HG03558 (cell line): ENCODE measurements around the gene SPDYE2B.
A peak's percentile ranks its signal among the peaks of the same experiment; 100 is the strongest.
"Not testable (repeated sequence)": the region's sequence is repeated elsewhere in the genome, so short reads cannot be mapped to it uniquely, and the experiment has no call there.

ENCODE experiments used
- ATAC-seq: cut with Tn5 transposase; IDR thresholded peaks from one replicate; pipeline ENCODE4 v1.9.1; 2021; ENCODE audit warnings: moderate number of reproducible peaks; ENCODE audit not compliant: unreplicated experiment; ENCODE audit errors: extremely low read depth

The SPDYE2B gene

DNA sequence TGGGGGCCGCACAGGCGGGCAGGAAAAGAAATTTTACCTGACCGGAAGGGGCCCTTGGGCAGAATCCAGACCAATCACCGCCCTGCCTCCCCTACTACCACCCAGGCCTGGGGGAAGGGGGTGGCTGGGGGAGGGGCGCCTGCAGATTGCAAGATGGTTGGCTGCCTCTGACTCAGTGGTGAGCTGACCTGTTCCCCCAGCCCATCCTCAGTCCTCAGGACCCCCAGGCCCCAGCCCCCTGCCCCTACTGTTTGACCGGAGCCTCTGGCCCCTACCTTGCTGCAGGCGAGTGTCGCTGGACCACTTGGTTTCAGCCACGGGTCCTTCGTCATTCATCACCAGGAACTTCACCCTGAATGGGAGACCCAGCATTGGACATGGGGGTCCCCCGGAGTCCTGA, 11.3 kb upstream of the SPDYE2B start:
- not testable (repeated sequence) for ATAC-seq

- not testable (repeated sequence) for ATAC-seq
These were observed 7.4 kb upstream of the SPDYE2B start, which contains the start of gene UPK3BL1 for GRCh38 chr7:102642691-102643090. Gene UPK3BL1, minus strand, starts transcription at chr7:102642791. Its CDS starts 50 bp downstream, at chr7:102642741.

DNA sequence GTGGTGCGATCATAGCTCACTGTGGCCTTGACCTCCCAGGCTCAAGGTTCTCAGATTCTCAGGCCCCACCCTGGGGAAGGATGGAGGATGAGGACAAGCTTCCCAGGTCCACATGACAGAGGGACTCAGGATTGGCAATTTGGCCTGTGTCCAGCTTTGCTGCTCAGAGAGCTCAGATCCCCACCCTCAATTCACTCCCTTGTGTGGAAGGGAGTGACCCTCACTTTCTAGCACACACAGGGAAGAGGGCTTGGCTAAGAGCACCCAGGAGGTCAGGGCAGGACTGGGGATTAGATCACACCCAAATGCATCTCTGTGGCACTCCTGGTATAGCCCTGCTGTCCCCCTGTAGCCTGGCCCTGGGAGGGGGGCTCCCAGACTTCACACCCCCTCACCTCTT, 6.7 kb upstream of the SPDYE2B start:
- ATAC-seq = not testable (repeated sequence)

GRCh38 chr7:102647813-102648212, 2.3 kb upstream of the SPDYE2B start:
- ATAC-seq = not testable (repeated sequence)

- ATAC-seq = not testable (repeated sequence)
These were observed 14.6 kb downstream of the SPDYE2B start for GRCh38 chr7:102664765-102665164.

DNA sequence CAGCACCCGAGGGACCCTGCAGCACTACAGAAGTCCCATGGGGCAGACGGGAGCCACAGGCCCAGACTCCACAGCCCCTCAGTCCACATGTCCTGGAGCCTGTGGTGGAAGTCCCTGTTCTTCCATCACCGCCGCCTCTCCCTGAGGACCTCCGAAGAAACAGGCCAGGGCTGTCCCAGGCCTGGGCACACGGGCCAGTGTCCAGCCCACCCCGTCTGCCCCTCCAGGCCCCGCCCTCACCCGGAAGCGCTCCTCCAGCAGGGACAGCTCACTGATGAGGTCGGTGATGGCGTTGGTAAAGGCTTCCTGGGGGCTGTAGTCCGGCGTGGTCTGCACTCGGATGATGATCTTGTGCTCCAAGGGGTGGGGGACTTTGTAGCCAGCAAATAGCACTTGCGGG, 16.7 kb downstream of the SPDYE2B start:
- not testable (repeated sequence) for ATAC-seq

GRCh38 chr7:102667523-102667922, 17.4 kb downstream of the SPDYE2B start:
- ATAC-seq = not testable (repeated sequence)

DNA sequence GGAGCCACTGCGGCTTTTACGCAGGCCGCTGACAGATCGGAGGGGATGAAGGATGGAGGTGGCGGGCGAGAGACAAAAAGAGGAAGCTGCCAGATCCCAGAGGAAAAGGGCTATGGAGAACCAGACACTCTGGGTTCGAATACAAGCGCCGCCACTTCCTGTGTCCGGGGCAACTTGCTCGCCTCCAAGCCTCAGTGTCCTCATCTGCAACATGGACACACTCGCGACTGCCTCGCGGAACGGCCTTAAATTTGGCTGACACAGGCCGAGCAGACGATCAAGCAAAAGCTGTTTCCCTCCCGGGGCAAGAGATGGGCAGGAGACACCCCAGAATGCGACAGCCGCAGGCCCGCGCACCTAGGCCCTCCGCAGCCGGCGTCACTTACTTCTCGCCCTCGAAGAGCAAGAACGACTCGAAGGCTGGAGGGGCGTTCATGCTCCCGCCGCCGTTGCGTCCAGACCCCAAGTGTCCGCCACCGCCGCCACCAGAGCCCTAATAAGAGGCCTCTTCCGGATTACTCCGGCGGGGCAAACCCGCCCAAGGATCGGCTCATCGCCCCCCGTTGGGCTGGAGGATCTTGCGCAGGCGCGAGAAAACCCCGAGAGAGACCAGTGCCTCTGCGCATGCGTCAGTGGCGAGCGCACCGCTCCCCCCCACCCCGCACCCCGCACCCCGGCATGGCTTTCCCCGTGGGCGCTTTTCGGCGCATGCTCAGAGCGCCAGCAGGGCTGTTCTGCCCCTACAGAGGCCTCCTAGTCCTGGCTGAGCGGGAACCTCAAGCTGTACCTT, 21.2 kb downstream of the SPDYE2B start, which contains the start of gene POLR2J2:
Gene POLR2J2, minus strand, starts transcription at position 498 of the 790 bp plus-strand sequence. Its CDS starts 62 bp downstream, at position 436.
- ATAC-seq = peak; percentile 65

GRCh38 chr7:102671956-102672307, 21.8 kb downstream of the SPDYE2B start:
- ATAC-seq = not testable (repeated sequence)

DNA sequence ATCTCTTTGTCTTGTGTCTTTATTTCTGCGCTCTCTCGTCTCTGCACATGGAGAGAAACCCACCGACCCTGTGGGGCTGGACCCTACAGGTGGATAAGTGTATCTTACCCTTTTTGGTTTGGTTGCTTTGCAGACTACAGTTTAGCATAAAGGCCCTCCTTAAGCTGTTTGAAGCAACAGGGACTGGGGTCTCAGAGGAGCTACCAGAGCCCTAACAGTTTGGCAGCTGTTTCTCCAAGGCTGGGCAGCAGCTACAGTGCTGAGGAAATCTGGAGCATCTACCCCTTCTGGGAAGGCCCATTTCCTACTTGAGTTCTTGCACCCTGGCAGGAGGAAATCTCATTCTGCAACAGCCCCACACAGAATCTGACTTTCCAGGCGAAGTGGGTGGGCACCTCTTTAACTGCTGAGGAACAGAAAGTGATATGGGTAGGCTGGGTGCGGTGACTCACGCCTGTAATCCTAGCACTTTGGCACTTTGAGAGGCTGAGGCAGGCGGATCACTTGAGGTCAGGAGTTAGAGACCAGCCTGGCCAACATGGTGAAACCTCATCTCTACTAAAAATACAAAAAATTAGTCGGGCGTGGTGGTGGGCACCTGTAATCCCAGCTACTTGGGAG, 23.4 kb downstream of the SPDYE2B start:
- ATAC-seq = not testable (repeated sequence)

DNA sequence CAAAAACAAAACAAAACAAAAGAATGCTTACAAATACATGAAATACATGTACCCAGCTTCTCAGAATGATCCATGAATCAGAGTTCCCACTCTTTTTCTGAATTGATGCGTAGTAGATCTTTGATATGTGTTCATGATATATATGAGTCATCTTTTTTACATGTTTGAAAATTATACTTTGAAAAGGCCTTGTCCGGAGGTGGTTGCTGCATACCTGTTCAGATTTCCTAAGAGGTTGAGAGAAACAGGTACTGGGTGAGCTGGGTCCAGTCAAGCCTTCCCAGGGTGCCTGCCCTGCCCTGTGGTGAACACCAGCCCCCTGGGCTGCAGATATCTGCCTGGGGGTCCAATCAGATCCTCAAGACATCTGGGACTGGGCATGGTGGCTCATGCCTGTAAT, 25.4 kb downstream of the SPDYE2B start:
- ATAC-seq = not testable (repeated sequence)

DNA sequence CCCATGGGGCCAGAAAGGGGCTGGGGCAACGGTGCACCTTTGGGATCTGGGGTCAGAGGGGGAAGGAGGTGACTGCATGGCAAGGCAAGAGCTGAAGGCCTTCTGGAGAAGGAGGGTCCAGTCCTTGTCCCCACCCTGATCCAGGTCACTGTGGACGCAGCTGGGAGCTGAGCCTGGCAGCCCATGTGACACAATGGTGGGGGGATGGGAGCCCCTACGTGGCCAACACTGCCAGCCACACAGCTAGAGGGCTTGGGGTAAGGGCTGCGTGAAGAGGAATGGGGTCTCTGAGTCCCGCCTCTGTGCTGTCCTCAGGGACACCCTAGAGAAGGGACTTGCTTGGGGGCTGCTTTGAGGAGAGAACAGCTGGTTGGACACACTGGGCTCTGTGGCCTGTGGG, 30.7 kb downstream of the SPDYE2B start:
- ATAC-seq = not testable (repeated sequence)

DNA sequence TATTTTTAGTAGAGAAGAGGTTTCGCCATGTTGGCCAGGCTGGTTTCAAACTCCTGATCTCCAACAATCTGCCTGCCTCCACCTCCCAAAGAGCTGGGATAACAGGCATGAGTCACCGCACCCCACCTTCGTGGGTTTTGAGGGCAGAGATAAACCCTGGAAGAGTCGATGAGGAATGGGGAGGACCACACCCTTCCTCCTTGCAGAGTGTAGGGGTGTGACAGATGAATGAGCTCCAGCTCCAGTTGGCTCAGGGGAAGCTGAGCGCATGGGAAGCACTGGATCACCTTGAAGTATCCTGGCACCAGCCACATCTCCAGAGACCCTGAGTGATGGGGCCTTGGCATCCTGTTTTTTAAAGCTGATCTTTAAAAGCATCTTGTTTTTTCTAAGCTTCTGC, 32.4 kb downstream of the SPDYE2B start:
- not testable (repeated sequence) for ATAC-seq

- not testable (repeated sequence) for ATAC-seq
These were observed 38.3 kb downstream of the SPDYE2B start for GRCh38 chr7:102688299-102689036.

DNA sequence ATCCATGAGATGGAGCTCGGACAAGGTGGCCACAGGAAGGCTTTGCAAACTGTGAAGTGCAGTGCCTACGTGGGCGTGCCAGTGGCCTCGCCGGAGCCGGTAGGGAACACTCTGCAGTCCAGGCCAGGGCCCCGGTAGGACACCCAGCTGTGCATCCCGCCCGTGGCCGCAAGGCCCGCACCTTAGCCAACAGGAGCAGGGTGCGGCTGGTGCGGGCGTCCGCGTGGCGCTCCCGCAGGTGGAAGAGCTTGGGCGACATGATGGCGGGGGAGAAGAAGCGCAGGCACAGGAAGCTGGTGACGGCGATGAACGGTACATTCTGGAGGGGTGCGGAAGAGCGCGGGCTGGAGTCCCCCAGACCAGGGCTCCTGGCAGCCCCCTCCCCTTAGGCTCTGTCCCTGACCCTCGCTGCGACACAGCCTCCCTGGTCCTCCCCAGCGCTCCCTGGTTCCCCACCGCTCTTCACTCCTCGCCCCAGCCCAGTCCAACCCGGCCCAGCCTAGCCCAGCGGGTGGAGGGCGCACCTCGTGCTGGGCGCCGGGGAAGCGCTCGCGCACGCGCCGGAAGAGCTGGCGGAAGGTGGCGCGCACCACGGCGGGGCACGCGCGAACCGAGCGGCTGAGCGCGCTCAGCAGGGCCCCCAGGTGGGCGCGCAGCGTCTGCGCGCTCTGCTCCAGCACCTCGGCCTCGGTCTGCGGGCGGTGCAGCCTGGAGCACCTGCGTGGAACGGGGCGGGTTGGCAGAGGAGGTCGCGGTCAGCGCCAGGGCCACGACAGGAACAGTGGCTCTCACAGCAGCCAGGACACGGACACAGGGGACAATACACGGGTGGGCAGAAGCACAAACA, 39.5 kb downstream of the SPDYE2B start:
- peak; percentile 39 for ATAC-seq

GRCh38 chr7:102690602-102691001, 40.5 kb downstream of the SPDYE2B start:
- not testable (repeated sequence) for ATAC-seq

DNA sequence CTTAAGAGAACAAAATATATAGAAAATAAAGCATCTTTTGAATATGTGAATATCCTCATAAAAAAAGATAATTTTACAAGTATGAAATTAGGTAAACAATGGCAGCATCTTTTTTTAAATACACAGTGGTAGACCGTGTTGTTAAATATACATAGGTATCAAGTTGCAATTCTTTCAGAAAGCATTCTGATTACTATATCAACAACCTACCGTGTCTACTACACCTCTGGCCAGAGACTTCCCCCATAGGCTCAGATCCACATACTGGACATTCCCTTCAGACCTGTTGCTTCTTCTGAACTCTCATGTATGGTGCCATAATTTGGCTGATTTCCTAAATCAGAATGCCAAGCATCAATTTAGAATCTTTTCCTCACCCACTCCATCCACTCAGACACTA, 43.9 kb downstream of the SPDYE2B start:
- ATAC-seq = not testable (repeated sequence)

DNA sequence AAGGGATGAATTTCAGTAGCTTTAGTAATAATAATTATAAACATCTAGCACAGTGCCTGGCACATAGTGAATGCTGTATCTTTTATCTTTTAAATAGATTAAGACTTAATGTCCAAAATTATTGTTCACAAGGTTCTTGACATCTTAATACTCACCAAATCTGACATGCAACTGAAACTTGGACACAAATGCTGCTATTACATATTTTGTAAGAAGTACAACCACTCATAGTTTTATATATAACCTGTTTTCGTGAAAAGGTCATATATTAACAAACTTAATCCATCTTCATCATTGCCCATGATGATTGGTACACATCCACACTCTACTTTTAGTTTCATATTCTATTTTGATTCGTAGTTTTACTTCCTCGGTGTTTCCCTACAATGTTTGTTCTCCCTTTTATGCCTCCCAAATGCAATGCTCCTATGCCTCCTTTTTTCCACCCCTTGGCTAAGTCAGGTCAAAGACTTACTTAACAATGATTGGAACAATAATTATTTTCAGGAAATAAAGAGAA, 45.0 kb downstream of the SPDYE2B start:
- ATAC-seq = peak; percentile 81

- not testable (repeated sequence) for ATAC-seq
These were observed 45.9 kb downstream of the SPDYE2B start for GRCh38 chr7:102696009-102696408.
